ENCODE data around the gene PDK3. TPM values are rescaled to one million over a fixed set of nuclear protein-coding genes. Genes with fewer than 3 reads are reported as not detected.

The PDK3 gene
- total RNA-seq, 1 experiment from 2014 or later, result 6.6 TPM

GRCh38 chrX:24426921-24427746, 38.0 kb upstream of the PDK3 start:
- Histone ChIP-seq H3K9me3 (ENCODE audit: low read depth, low read length, poor library complexity, severe bottlenecking) (no peaks in the 10 kb centered on the region), H3K36me3 (ENCODE audit: insufficient read depth, low read length, poor library complexity, severe bottlenecking) (no peaks in the 10 kb centered on the region), H3K4me1 (ENCODE audit: insufficient read depth, low read length, poor library complexity, severe bottlenecking) (no peaks in the 10 kb centered on the region), H3K4me3 (ENCODE audit: low read depth, low read length, poor library complexity, severe bottlenecking) (no peak overlapping the region), H3K27me3 (replicated peaks; ENCODE audit: insufficient read depth, low read depth, low read length, poor library complexity) (no peaks in the 10 kb centered on the region), H3K27ac (ENCODE audit: low read depth, low read length, poor library complexity, severe bottlenecking) (no peak overlapping the region)
- POLR2A ChIA-PET (ENCODE audit: low non-redundant PET), result no interaction called here
- no peak for TF ChIP-seq EZH2 (IDR thresholded peaks at IDR 0.05; ENCODE audit: borderline replicate concordance, low read depth, low read length, poor library complexity, severe bottlenecking)
- TF ChIP-seq CTCF (conservative IDR thresholded peaks at IDR 0.05; ENCODE audit: low read depth, low read length), result no peak
- no TSS peak for BruUV-seq (replicated peaks)
- intact Hi-C loops (cut with micrococcal nuclease; ENCODE audit: unreplicated experiment), result no loop called here
- CTCF ChIA-PET, result no interaction called here
- DNase-seq (ENCODE audit: low spot score), result no peak

DNA sequence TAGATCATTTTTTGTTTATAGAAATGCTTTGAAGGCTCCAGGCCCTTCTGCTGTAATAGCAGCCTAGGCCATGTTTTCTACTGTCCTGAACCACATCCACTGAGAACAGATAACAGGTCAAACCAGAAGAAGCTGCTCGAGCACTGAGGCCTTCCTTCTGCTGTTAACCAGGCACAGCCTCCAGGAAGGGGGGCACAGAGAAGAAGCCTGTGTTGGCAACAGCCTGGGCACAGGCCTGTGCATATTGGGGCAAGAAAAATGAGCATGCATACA, 37.4 kb upstream of the PDK3 start:
- DNase-seq (ENCODE audit: low spot score), result no peak
- CTCF ChIA-PET, result no interaction called here
- no peaks in the 10 kb centered on the region for H3K36me3 ChIP-seq (ENCODE audit: insufficient read depth, low read length, poor library complexity, severe bottlenecking)
- no peak overlapping the region for H3K4me3 ChIP-seq (ENCODE audit: low read depth, low read length, poor library complexity, severe bottlenecking)
- intact Hi-C loops (cut with micrococcal nuclease; ENCODE audit: unreplicated experiment), result no loop called here
- BruUV-seq (replicated peaks), result no TSS peak
- H3K27me3 ChIP-seq (replicated peaks; ENCODE audit: insufficient read depth, low read depth, low read length, poor library complexity), result no peaks in the 10 kb centered on the region
- TF ChIP-seq CTCF (conservative IDR thresholded peaks at IDR 0.05; ENCODE audit: low read depth, low read length) (no peak), EZH2 (IDR thresholded peaks at IDR 0.05; ENCODE audit: borderline replicate concordance, low read depth, low read length, poor library complexity, severe bottlenecking) (no peak)
- POLR2A ChIA-PET (ENCODE audit: low non-redundant PET), result no interaction called here
- H3K4me1 ChIP-seq (ENCODE audit: insufficient read depth, low read length, poor library complexity, severe bottlenecking), result no peaks in the 10 kb centered on the region
- no peaks in the 10 kb centered on the region for H3K9me3 ChIP-seq (ENCODE audit: low read depth, low read length, poor library complexity, severe bottlenecking)
- H3K27ac ChIP-seq (ENCODE audit: low read depth, low read length, poor library complexity, severe bottlenecking), result no peak overlapping the region

DNA sequence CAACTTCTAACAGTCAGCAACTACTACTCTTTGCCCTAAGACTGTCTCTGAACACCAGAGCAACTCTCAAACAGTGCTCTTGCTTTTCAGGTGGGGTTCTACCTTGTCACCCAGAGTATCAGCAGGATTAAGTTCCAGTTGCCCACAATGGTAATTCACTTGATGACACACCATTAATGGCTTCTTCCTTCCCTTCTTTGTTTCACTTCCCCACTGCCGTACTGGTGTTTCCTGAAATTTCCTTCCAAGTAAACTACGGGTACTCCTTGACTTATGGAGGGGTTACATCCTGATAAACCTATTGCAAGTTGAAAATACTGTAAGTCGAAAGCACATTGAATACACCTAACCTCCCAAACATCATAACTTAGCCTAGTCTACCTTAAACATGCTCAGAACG, 36.6 kb upstream of the PDK3 start:
- Histone ChIP-seq H3K4me3 (ENCODE audit: low read depth, low read length, poor library complexity, severe bottlenecking) (no peak overlapping the region), H3K4me1 (ENCODE audit: insufficient read depth, low read length, poor library complexity, severe bottlenecking) (no peaks in the 10 kb centered on the region), H3K27ac (ENCODE audit: low read depth, low read length, poor library complexity, severe bottlenecking) (no peak overlapping the region), H3K9me3 (ENCODE audit: low read depth, low read length, poor library complexity, severe bottlenecking) (no peaks in the 10 kb centered on the region), H3K27me3 (replicated peaks; ENCODE audit: insufficient read depth, low read depth, low read length, poor library complexity) (no peaks in the 10 kb centered on the region), H3K36me3 (ENCODE audit: insufficient read depth, low read length, poor library complexity, severe bottlenecking) (no peaks in the 10 kb centered on the region)
- BruUV-seq (replicated peaks), result no TSS peak
- no peak for DNase-seq (ENCODE audit: low spot score)
- POLR2A ChIA-PET (ENCODE audit: low non-redundant PET), result no interaction called here
- CTCF ChIA-PET, result no interaction called here
- TF ChIP-seq EZH2 (IDR thresholded peaks at IDR 0.05; ENCODE audit: borderline replicate concordance, low read depth, low read length, poor library complexity, severe bottlenecking) (no peak), CTCF (conservative IDR thresholded peaks at IDR 0.05; ENCODE audit: low read depth, low read length) (no peak)
- intact Hi-C loops (cut with micrococcal nuclease; ENCODE audit: unreplicated experiment), result no loop called here

Data from A673 (cell line).